Measurements from ENCODE around the gene BTBD7.
"Not testable (repeated sequence)": the region's sequence is repeated elsewhere in the genome, so short reads cannot be mapped to it uniquely, and the experiment has no call there.

BTBD7 gene

GRCh38 chr14:93246534-93246933, 86.3 kb downstream of the BTBD7 start:
- no peak for DNase-seq (ENCODE audit: low read depth in 2 of 2)

- no peak for DNase-seq (ENCODE audit: low read depth in 2 of 2)
Observed at GRCh38 chr14:93245764-93246420, 86.9 kb downstream of the BTBD7 start.

GRCh38 chr14:93240678-93241000, 92.2 kb downstream of the BTBD7 start:
- DNase-seq (ENCODE audit: low read depth in 2 of 2), result no peak

GRCh38 chr14:93239869-93240677, 92.8 kb downstream of the BTBD7 start:
- no peak for DNase-seq (ENCODE audit: low read depth in 2 of 2)

- no peak for DNase-seq (ENCODE audit: low read depth in 2 of 2)
Observed at GRCh38 chr14:93234798-93235197, 98.0 kb downstream of the BTBD7 start.

GRCh38 chr14:93233078-93233477, 99.8 kb downstream of the BTBD7 start:
- DNase-seq (ENCODE audit: low read depth in 2 of 2), result not testable (repeated sequence)

- DNase-seq (ENCODE audit: low read depth in 2 of 2), result no peak
Observed at GRCh38 chr14:93232159-93232558, 100.7 kb downstream of the BTBD7 start.

- DNase-seq (ENCODE audit: low read depth in 2 of 2), result no peak
Observed at GRCh38 chr14:93231129-93231979, 101.5 kb downstream of the BTBD7 start.

GRCh38 chr14:93230539-93230938, 102.3 kb downstream of the BTBD7 start:
- DNase-seq (ENCODE audit: low read depth in 2 of 2), result no peak

GRCh38 chr14:93228550-93228949, 104.3 kb downstream of the BTBD7 start:
- no peak for DNase-seq (ENCODE audit: low read depth in 2 of 2)

GRCh38 chr14:93223565-93223964, 109.3 kb downstream of the BTBD7 start:
- no peak for DNase-seq (ENCODE audit: low read depth in 2 of 2)

GRCh38 chr14:93220509-93220908, 112.3 kb downstream of the BTBD7 start:
- DNase-seq (ENCODE audit: low read depth in 2 of 2), result no peak

- no peak for DNase-seq (ENCODE audit: low read depth in 2 of 2)
Observed at GRCh38 chr14:93219103-93219726, 113.6 kb downstream of the BTBD7 start.

- no peak for DNase-seq (ENCODE audit: low read depth in 2 of 2)
Observed at GRCh38 chr14:93214598-93214997, 118.2 kb downstream of the BTBD7 start.

- DNase-seq (ENCODE audit: low read depth in 2 of 2), result no peak
Observed at GRCh38 chr14:93212432-93212831, 120.4 kb downstream of the BTBD7 start.

GRCh38 chr14:93207468-93208308, 125.1 kb downstream of the BTBD7 start:
- DNase-seq (ENCODE audit: low read depth in 2 of 2), result no peak

- peak; percentile 84 to 86 for DNase-seq (ENCODE audit: low read depth in 2 of 2)
Observed at GRCh38 chr14:93206793-93207467, 125.9 kb downstream of the BTBD7 start, which contains the start of the genes GON7 and UBR7. TSS of gene GON7 (minus strand) at chr14:93207065. CDS start at chr14:93207037, 28 bp downstream. TSS of gene UBR7 (plus strand) at chr14:93207256. CDS start at chr14:93207292, 36 bp downstream.

- DNase-seq (ENCODE audit: low read depth in 2 of 2), result no peak
Observed at GRCh38 chr14:93201155-93201704, 131.6 kb downstream of the BTBD7 start.

- no peak for DNase-seq (ENCODE audit: low read depth in 2 of 2)
Observed at GRCh38 chr14:93200553-93200952, 132.3 kb downstream of the BTBD7 start.

- DNase-seq (ENCODE audit: low read depth in 2 of 2), result no peak
Observed at GRCh38 chr14:93199031-93199430, 133.8 kb downstream of the BTBD7 start.
